CD14-positive monocyte (primary cell): ENCODE measurements around the gene LRCH1. TPM values are rescaled to one million over a fixed set of nuclear protein-coding genes. Genes with fewer than 3 reads are reported as not detected.

ENCODE experiments used
- DNase-seq, 3 donors: peaks; one replicate each; pipeline ENCODE4 v3.0.0-alpha.2; 2011 to 2022
- H2AFZ ChIP-seq: 2 replicates; pipeline ENCODE4 v1.6.0; 2012; ENCODE audit warnings: mild to moderate bottlenecking, low read depth, low read length, inconsistent platforms; ENCODE audit not compliant: insufficient read depth, poor library complexity, severe bottlenecking
- H3K27ac ChIP-seq, 2 donors: 1 replicate in 1 of 2; 2 replicates in 1 of 2; pipeline ENCODE4 v1.5.1; 2012 to 2013; ENCODE audit warnings: low read length in 2 of 2, control low read depth in 1 of 2, inconsistent platforms in 1 of 2, low read depth in 1 of 2, mild to moderate bottlenecking in 1 of 2
- H3K27me3 ChIP-seq, 2 donors: one replicate each; pipeline versions ENCODE4 v1.6.0 to v1.6.1; 2011 to 2013; ENCODE audit warnings: low read length in 2 of 2; ENCODE audit not compliant: control insufficient read depth in 2 of 2, insufficient read depth in 2 of 2
- H3K36me3 ChIP-seq, 2 donors: replicated peaks in 1 of 2; 1 replicate in 1 of 2; 2 replicates in 1 of 2; pipeline versions ENCODE4 v1.5.1 to v1.6.1; 2012 to 2013; ENCODE audit warnings: low read length in 2 of 2, control low read depth in 1 of 2, inconsistent platforms in 1 of 2, mild to moderate bottlenecking in 1 of 2; ENCODE audit not compliant: insufficient read depth in 2 of 2, control insufficient read depth in 1 of 2
- H3K4me1 ChIP-seq, 2 donors: 1 replicate in 1 of 2; 2 replicates in 1 of 2; pipeline versions ENCODE4 v1.5.1 to v1.6.1; 2012 to 2013; ENCODE audit warnings: low read length in 2 of 2, control low read depth in 1 of 2, inconsistent platforms in 1 of 2, mild to moderate bottlenecking in 1 of 2, moderate library complexity in 1 of 2; ENCODE audit not compliant: insufficient read depth in 2 of 2, control insufficient read depth in 1 of 2
- H3K4me2 ChIP-seq: replicated peaks from 2 replicates; pipeline ENCODE3; 2012; ENCODE audit warnings: low read length, moderate library complexity, mild to moderate bottlenecking; ENCODE audit not compliant: poor library complexity, severe bottlenecking; ENCODE audit errors: extremely low read depth
- H3K4me3 ChIP-seq, 3 experiments: fragments of 200-600 bp in 1 of 3; sonication (generic) in 1 of 3; replicated peaks in 1 of 3; 1 replicate in 2 of 3; 2 replicates in 1 of 3; pipeline ENCODE4 v1.5.1; 2011 to 2013; ENCODE audit warnings: low read length in 3 of 3, mild to moderate bottlenecking in 3 of 3, control low read depth in 2 of 3, low read depth in 2 of 3, inconsistent platforms in 1 of 3, moderate library complexity in 1 of 3
- H3K79me2 ChIP-seq: 2 replicates; pipeline ENCODE4 v1.6.0; 2012; ENCODE audit warnings: mild to moderate bottlenecking, control low read depth, inconsistent platforms, low read length, moderate library complexity; ENCODE audit not compliant: insufficient read depth
- H3K9ac ChIP-seq: 2 replicates; pipeline ENCODE4 v1.6.0; 2017; ENCODE audit warnings: low read length, mild to moderate bottlenecking; ENCODE audit not compliant: insufficient read depth, poor library complexity, severe bottlenecking
- H3K9me3 ChIP-seq, 2 donors: replicated peaks in 1 of 2; 1 replicate in 1 of 2; 2 replicates in 1 of 2; pipeline versions ENCODE4 v1.5.1 to v1.6.1; 2012 to 2013; ENCODE audit warnings: low read length in 2 of 2, control low read depth in 1 of 2; ENCODE audit not compliant: control insufficient read depth in 1 of 2, insufficient read depth in 1 of 2
- H4K20me1 ChIP-seq: 2 replicates; pipeline ENCODE4 v1.6.0; 2012; ENCODE audit warnings: mild to moderate bottlenecking, low read length, control low read depth, moderate library complexity; ENCODE audit not compliant: insufficient read depth
- H3K27ac Mint-ChIP-seq, 7 donors: one replicate each; pipeline ENCODE4 v1.8.0; 2020; ENCODE audit warnings: mild to moderate bottlenecking in 7 of 7, mixed read lengths in 7 of 7, moderate library complexity in 6 of 7, inconsistent platforms in 2 of 7
- H3K27me3 Mint-ChIP-seq, 3 donors: one replicate each; pipeline ENCODE4 v1.8.0; 2021 to 2022; ENCODE audit warnings: low read depth in 3 of 3, mild to moderate bottlenecking in 3 of 3, mixed read lengths in 3 of 3, moderate library complexity in 3 of 3, inconsistent platforms in 1 of 3
- H3K36me3 Mint-ChIP-seq, 2 donors: one replicate each; pipeline ENCODE4 v1.8.0; 2020; ENCODE audit warnings: mixed read lengths in 2 of 2, inconsistent platforms in 1 of 2, mild to moderate bottlenecking in 1 of 2
- H3K4me1 Mint-ChIP-seq: one replicate; pipeline ENCODE4 v1.8.0; 2020; ENCODE audit warnings: mild to moderate bottlenecking, mixed read lengths
- H3K4me3 Mint-ChIP-seq, 2 donors: one replicate each; pipeline ENCODE4 v1.8.0; 2020; ENCODE audit warnings: mild to moderate bottlenecking in 2 of 2, mixed read lengths in 2 of 2, moderate library complexity in 1 of 2
- H3K9me3 Mint-ChIP-seq, 7 donors: one replicate each; pipeline ENCODE4 v1.8.0; 2020 to 2022; ENCODE audit warnings: mixed read lengths in 7 of 7, mild to moderate bottlenecking in 6 of 7, moderate library complexity in 6 of 7, inconsistent platforms in 2 of 7
- CTCF ChIP-seq: fragments of 200-600 bp; IDR thresholded peaks from one replicate; pipeline ENCODE4 v1.8.0; 2022; ENCODE audit warnings: antibody characterized with exemption, mild to moderate bottlenecking
- WGBS: methylation state at CpG from one replicate; pipeline ENCODE4 v1.1.5; 2013; ENCODE audit warnings: missing lambda C conversion rate; ENCODE audit not compliant: insufficient coverage; 5-methylcytosine and 5-hydroxymethylcytosine counted together
- intact Hi-C, 2 donors: fragments of 100-400 bp; cut with micrococcal nuclease; formaldehyde crosslinking; loops; one replicate each; pipeline versions ENCODE4 v1.15.0 to v1.15.1; 2023
- polyA plus RNA-seq, 3 donors: library from polyadenylated mRNA; depleted of rRNA in 1 of 3; unstranded in 2 of 3; stranded (reverse) in 1 of 3; fragments of 300-500 nt in 2 of 3; fragments of >200 nt in 1 of 3; fragmentation: Illumina TruSeq in 2 of 3; gene quantifications; 1 replicate in 2 of 3; 2 replicates in 1 of 3; pipeline ENCODE4 v1.2.3, GENCODE V29; 2012 to 2021

Gene LRCH1
- polyA plus RNA-seq, 3 donors: 0.88 to 7.1 (median 2.1) TPM

GRCh38 chr13:46592385-46592784 lies 39.4 kb downstream of the LRCH1 start:
- Histone ChIP-seq H3K36me3 (no peaks in the 10 kb centered on the region), H3K79me2 (peaks cover 88% of the 10 kb centered on the region), H3K9me3 (no peaks in the 10 kb centered on the region), H2AFZ (no peak overlapping the region), H4K20me1 (peaks cover 16% of the 10 kb centered on the region), H3K4me3 (no peak overlapping the region), H3K27me3 (no peaks in the 10 kb centered on the region), H3K9ac (no peak overlapping the region), H3K27ac (no peak overlapping the region), H3K4me2 (no peak overlapping the region), H3K4me1 (peaks cover 32 to 49% of the 10 kb centered on the region in 2 donors)
- DNase-seq: no peak
- peaks cover 56% of the 10 kb centered on the region for H3K4me1 Mint-ChIP-seq
- no peaks in the 10 kb centered on the region for H3K9me3 Mint-ChIP-seq
- intact Hi-C loops: no loop called here
- TF ChIP-seq CTCF: no peak
- H3K27ac Mint-ChIP-seq: no peak overlapping the region
- no peak overlapping the region for H3K4me3 Mint-ChIP-seq
- no peaks in the 10 kb centered on the region for H3K36me3 Mint-ChIP-seq
- peaks cover 0 to 2% (median 0%) of the 10 kb centered on the region in 3 donors for H3K27me3 Mint-ChIP-seq

- Mint-ChIP-seq H3K27me3 (peaks cover 0 to 2% (median 0%) of the 10 kb centered on the region in 3 donors), H3K9me3 (no peaks in the 10 kb centered on the region), H3K27ac (peak overlapping the region in 1 of 7 donors; percentile 23), H3K4me3 (no peak overlapping the region), H3K4me1 (peaks cover 60% of the 10 kb centered on the region), H3K36me3 (no peaks in the 10 kb centered on the region)
- Histone ChIP-seq H3K36me3 (no peaks in the 10 kb centered on the region), H4K20me1 (peaks cover 9% of the 10 kb centered on the region), H3K4me1 (peaks cover 41 to 50% of the 10 kb centered on the region in 2 donors), H3K4me2 (no peak overlapping the region), H3K9me3 (no peaks in the 10 kb centered on the region), H3K79me2 (peaks cover 90% of the 10 kb centered on the region), H3K9ac (no peak overlapping the region), H3K27ac (no peak overlapping the region), H2AFZ (no peak overlapping the region), H3K4me3 (no peak overlapping the region), H3K27me3 (no peaks in the 10 kb centered on the region)
- 77% methylated on average over 7 of the region's 11 CpGs for WGBS
- no peak for TF ChIP-seq CTCF
- intact Hi-C loops: no loop called here
- DNase-seq: no peak
Observed at GRCh38 chr13:46593398-46593797, 40.4 kb downstream of the LRCH1 start.
